Activated CD8-positive, alpha-beta T cell treated with anti-CD3 and anti-CD28 coated beads for 36 hours (primary cell): ENCODE data around the gene TELO2. TPM values are rescaled to one million over a fixed set of nuclear protein-coding genes. Genes with fewer than 3 reads are reported as not detected.

Source experiments
- ATAC-seq: fragments of 200-7000 bp; cut with Tn5 transposase; one replicate; pipeline ENCODE4 v1.10.0; 2021; ENCODE audit warnings: mild to moderate bottlenecking, moderate library complexity
- CTCF ChIA-PET: fragments of 350-600 bp; sonication (Branson Sonifier 250); formaldehyde crosslinking; loops from one replicate; lab custom pipeline; 2021; ENCODE audit warnings: antibody characterized with exemption; lab: Charles Lee
- POLR2A ChIA-PET: fragments of 350-600 bp; sonication (Branson Sonifier 250); formaldehyde crosslinking; loops from one replicate; lab custom pipeline; 2021; ENCODE audit warnings: antibody characterized with exemption; lab: Charles Lee
- DNase-seq: peaks from one replicate; pipeline ENCODE4 v3.0.0-alpha.2; 2020
- H3K27ac Mint-ChIP-seq: one replicate; pipeline ENCODE4 v1.8.0; 2021; ENCODE audit warnings: mild to moderate bottlenecking, mixed read lengths
- H3K27me3 Mint-ChIP-seq: one replicate; pipeline ENCODE4 v1.8.0; 2021; ENCODE audit warnings: mixed read lengths
- H3K36me3 Mint-ChIP-seq: one replicate; pipeline ENCODE4 v1.8.0; 2021; ENCODE audit warnings: low read depth, mixed read lengths
- H3K4me1 Mint-ChIP-seq: one replicate; pipeline ENCODE4 v1.8.0; 2021; ENCODE audit warnings: low read depth, mixed read lengths
- H3K4me3 Mint-ChIP-seq: one replicate; pipeline ENCODE4 v1.8.0; 2021; ENCODE audit warnings: mild to moderate bottlenecking, moderate library complexity, mixed read lengths
- H3K9me3 Mint-ChIP-seq: one replicate; pipeline ENCODE4 v1.8.0; 2021; ENCODE audit warnings: mixed read lengths
- CTCF ChIP-seq: fragments of 200-600 bp; IDR thresholded peaks from one replicate; pipeline ENCODE4 v1.8.0; 2022; ENCODE audit warnings: antibody characterized with exemption, mild to moderate bottlenecking
- intact Hi-C: fragments of 100-400 bp; cut with micrococcal nuclease; formaldehyde crosslinking; loops from one replicate; pipeline ENCODE4 v1.10.0; 2022
- total RNA-seq, 2 experiments: library from RNA; stranded (reverse); gene quantifications; one replicate each; pipeline ENCODE4 v1.2.3, GENCODE V29; 2021

TELO2 gene
- total RNA-seq, 2 experiments from 2014 or later: 59.1 to 62.1 TPM

- no peaks in the 10 kb centered on the region for H3K9me3 Mint-ChIP-seq
- ChIA-PET POLR2A (no interaction called here), CTCF (no interaction called here)
- no peak for ATAC-seq
- no peak for DNase-seq
- no peak overlapping the region for H3K4me3 Mint-ChIP-seq
- intact Hi-C loops: no loop called here
- peaks cover 17% of the 10 kb centered on the region for H3K36me3 Mint-ChIP-seq
- no peaks in the 10 kb centered on the region for H3K27me3 Mint-ChIP-seq
- H3K27ac Mint-ChIP-seq: no peak overlapping the region
- TF ChIP-seq CTCF: no peak
- no peaks in the 10 kb centered on the region for H3K4me1 Mint-ChIP-seq
Observed at GRCh38 chr16:1506494-1507213, 13.5 kb downstream of the TELO2 start.

- no peaks in the 10 kb centered on the region for H3K27me3 Mint-ChIP-seq
- no peak for TF ChIP-seq CTCF
- H3K9me3 Mint-ChIP-seq: no peaks in the 10 kb centered on the region
- H3K4me3 Mint-ChIP-seq: no peak overlapping the region
- DNase-seq (no peak), ATAC-seq (no peak)
- H3K4me1 Mint-ChIP-seq: no peaks in the 10 kb centered on the region
- intact Hi-C loops: no loop called here
- CTCF ChIA-PET: no interaction called here
- POLR2A ChIA-PET: interaction anchor here (1.0 kb wide), 1 partner anchor 26 kb away, joined by 3 read pairs; no protein-coding TSS in a partner anchor
- H3K27ac Mint-ChIP-seq: no peak overlapping the region
- H3K36me3 Mint-ChIP-seq: peaks cover 20% of the 10 kb centered on the region
Observed at GRCh38 chr16:1508494-1509187, 15.5 kb downstream of the TELO2 start.

GRCh38 chr16:1509307-1510221 lies 16.4 kb downstream of the TELO2 start:
- no peak overlapping the region for H3K27ac Mint-ChIP-seq
- ATAC-seq: no peak
- ChIA-PET CTCF (no interaction called here), POLR2A (interaction anchor here (1.0 kb wide), 1 partner anchor 25 kb away, joined by 3 read pairs; no protein-coding TSS in a partner anchor)
- no peaks in the 10 kb centered on the region for H3K4me1 Mint-ChIP-seq
- no peak for DNase-seq
- no peak for TF ChIP-seq CTCF
- no peaks in the 10 kb centered on the region for H3K27me3 Mint-ChIP-seq
- no peak overlapping the region for H3K4me3 Mint-ChIP-seq
- intact Hi-C loops: no loop called here
- H3K9me3 Mint-ChIP-seq: no peaks in the 10 kb centered on the region
- H3K36me3 Mint-ChIP-seq: peaks cover 20% of the 10 kb centered on the region

- POLR2A ChIA-PET: no interaction called here
- no peak for DNase-seq
- CTCF ChIA-PET: no interaction called here
- H3K9me3 Mint-ChIP-seq: no peaks in the 10 kb centered on the region
- no peak for ATAC-seq
- no peak overlapping the region for H3K4me3 Mint-ChIP-seq
- intact Hi-C loops: no loop called here
- H3K4me1 Mint-ChIP-seq: no peaks in the 10 kb centered on the region
- no peaks in the 10 kb centered on the region for H3K27me3 Mint-ChIP-seq
- peaks cover 24% of the 10 kb centered on the region for H3K36me3 Mint-ChIP-seq
- no peak for TF ChIP-seq CTCF
- no peak overlapping the region for H3K27ac Mint-ChIP-seq
Observed at GRCh38 chr16:1510272-1510671, 17.1 kb downstream of the TELO2 start.
